Placental epithelial cell (primary cell): Measurements from ENCODE around the gene SERP2. TPM values are rescaled to one million over a fixed set of nuclear protein-coding genes. Genes with fewer than 3 reads are reported as not detected.

ENCODE experiments used
- total RNA-seq: library from RNA; depleted of rRNA; stranded (reverse); fragments of >200 nt; gene quantifications from 2 replicates; pipeline ENCODE4 v1.2.3, GENCODE V29; 2012

SERP2 gene
- total RNA-seq, result 4.7 and 4.9 TPM in 2 replicates

DNA sequence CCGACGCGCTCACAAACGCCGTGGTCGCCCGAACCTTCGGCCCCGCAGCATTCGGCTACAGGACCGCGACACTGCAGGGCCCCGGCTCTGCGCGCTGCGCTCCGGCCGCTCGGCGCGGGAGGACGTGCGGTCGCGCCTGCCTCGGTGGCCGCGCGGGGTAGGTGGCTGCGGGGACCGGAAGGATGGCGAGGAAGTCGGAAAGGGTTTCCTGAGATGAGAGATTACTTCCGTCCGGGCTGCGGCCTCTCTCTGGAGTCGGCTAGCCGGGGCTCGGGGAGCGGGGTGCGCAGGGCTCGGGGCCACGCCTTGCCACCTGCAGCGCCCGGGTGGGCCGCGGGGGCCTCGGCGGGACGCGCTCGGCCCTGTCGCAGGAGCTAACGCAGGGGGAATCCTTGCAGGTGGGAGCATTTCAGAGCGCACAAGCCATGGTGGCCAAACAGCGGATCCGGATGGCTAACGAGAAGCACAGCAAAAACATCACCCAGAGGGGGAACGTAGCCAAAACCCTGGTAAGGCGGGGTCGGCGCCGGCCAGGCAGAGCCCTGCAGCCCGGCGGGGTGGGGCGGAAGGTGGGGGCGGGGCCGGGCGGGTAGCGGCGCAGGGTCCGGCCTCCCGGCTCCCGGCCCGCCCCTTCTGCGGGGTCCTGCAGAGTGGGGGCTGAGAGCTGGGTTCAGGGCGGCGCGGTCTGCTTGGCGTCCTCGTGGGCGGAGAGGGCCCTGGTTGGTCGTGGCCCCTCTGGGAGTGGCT is at the start of gene SERP2:
Gene SERP2 (plus strand): TSS at position 224 of the 747 bp plus-strand sequence. CDS start 202 bp downstream, at position 426.

Other genes with a start within 250 kb of the SERP2 start
- 130 and 416 TPM in 2 replicates for gene TSC22D1, start 202.5 kb downstream of the SERP2 start, total RNA-seq